Keratinocyte (primary cell): ENCODE results near the gene GNAS-AS1. TPM values are rescaled to one million over a fixed set of nuclear protein-coding genes. Genes with fewer than 3 reads are reported as not detected.

Experiments
- DNase-seq: peaks from one replicate; pipeline ENCODE4 v3.0.0-alpha.2; 2011; ENCODE audit warnings: low read depth, missing footprints, low spot score
- FAIRE-seq: peaks from 2 replicates; lab custom pipeline; 2011; peaks lifted over from hg19 to GRCh38; lab: Jason Lieb, UNC
- H2AFZ ChIP-seq: 2 replicates; pipeline ENCODE4 v1.6.0; 2012; ENCODE audit warnings: low read length, control low read depth, inconsistent platforms; ENCODE audit not compliant: control insufficient read depth
- H3K27ac ChIP-seq: 2 replicates; pipeline ENCODE4 v1.5.1; 2011; ENCODE audit warnings: low read length; ENCODE audit not compliant: control insufficient read depth, insufficient read depth
- H3K27me3 ChIP-seq: 3 replicates; pipeline ENCODE4 v1.6.0; 2011; ENCODE audit warnings: low read length; ENCODE audit not compliant: control insufficient read depth, insufficient read depth; ENCODE audit errors: extremely low read depth
- H3K36me3 ChIP-seq, 2 experiments: 2 replicates in 1 of 2; 3 replicates in 1 of 2; pipeline ENCODE4 v1.5.1; 2011; ENCODE audit warnings: low read length in 2 of 2, mild to moderate bottlenecking in 1 of 2; ENCODE audit not compliant: control insufficient read depth in 2 of 2, insufficient read depth in 2 of 2; ENCODE audit errors: extremely low read depth in 1 of 2
- H3K4me1 ChIP-seq: 3 replicates; pipeline ENCODE4 v1.5.1; 2011; ENCODE audit warnings: low read length; ENCODE audit not compliant: control insufficient read depth, insufficient read depth; ENCODE audit errors: extremely low read depth
- H3K4me2 ChIP-seq: 3 replicates; pipeline ENCODE4 v1.6.0; 2011; ENCODE audit warnings: low read depth, low read length; ENCODE audit not compliant: control insufficient read depth, insufficient read depth; ENCODE audit errors: extremely low read depth
- H3K4me3 ChIP-seq, 3 experiments: fragments of 200-600 bp in 1 of 3; sonication (generic) in 1 of 3; 2 replicates in 2 of 3; 3 replicates in 1 of 3; pipeline ENCODE4 v1.5.1; 2011 to 2016; ENCODE audit warnings: low read length in 3 of 3, mild to moderate bottlenecking in 3 of 3, control low read depth in 2 of 3, inconsistent platforms in 1 of 3, low read depth in 1 of 3, mixed read lengths in 1 of 3, mixed run types in 1 of 3, moderate library complexity in 1 of 3; ENCODE audit not compliant: control insufficient read depth in 2 of 3, insufficient read depth in 2 of 3; ENCODE audit errors: extremely low read depth in 1 of 3
- H3K79me2 ChIP-seq: 2 replicates; pipeline ENCODE4 v1.6.0; 2012; ENCODE audit warnings: low read length; ENCODE audit not compliant: control insufficient read depth, insufficient read depth
- H3K9ac ChIP-seq: 3 replicates; pipeline ENCODE4 v1.6.0; 2011; ENCODE audit warnings: low read length; ENCODE audit not compliant: control insufficient read depth, insufficient read depth; ENCODE audit errors: extremely low read depth
- H3K9me1 ChIP-seq: 3 replicates; pipeline ENCODE4 v1.6.0; 2011; ENCODE audit warnings: low read length; ENCODE audit not compliant: control insufficient read depth, insufficient read depth; ENCODE audit errors: extremely low read depth
- H3K9me3 ChIP-seq: 2 replicates; pipeline ENCODE4 v1.5.1; 2012; ENCODE audit warnings: low read depth, low read length; ENCODE audit not compliant: control insufficient read depth
- H4K20me1 ChIP-seq: 3 replicates; pipeline ENCODE4 v1.6.0; 2011; ENCODE audit warnings: low read length; ENCODE audit not compliant: control insufficient read depth, insufficient read depth; ENCODE audit errors: extremely low read depth
- EZH2 ChIP-seq: IDR thresholded peaks from one replicate; pipeline ENCODE4 v1.6.1; 2012; ENCODE audit warnings: inconsistent platforms, mild to moderate bottlenecking, low read length, moderate library complexity
- dilution Hi-C: fragments of 300-500 bp; cut with MboI; formaldehyde crosslinking; loops from one replicate; pipeline ENCODE4 v1.7.0; 2020; ENCODE audit warnings: low sequenced_read_pairs; ENCODE audit not compliant: extremely low pct_ligation_motif_present
- polyA plus RNA-seq, 5 experiments: library from polyadenylated mRNA; depleted of rRNA in 3 of 5; stranded (reverse) in 3 of 5; stranded (forward) in 1 of 5; unstranded in 1 of 5; fragments of >200 nt; gene quantifications; 1 replicate in 1 of 5; 2 replicates in 3 of 5; 3 replicates in 1 of 5; pipeline versions ENCODE4 v1.2.1 to v1.2.3, GENCODE V29; 2011 to 2012; ENCODE audit warnings: missing spikeins in 2 of 5, low read depth in 1 of 5, low replicate concordance in 1 of 5
- TF ChIP-seq, protein P1 (sequence below), 3 experiments: IDR thresholded peaks in 1 of 3; conservative IDR thresholded peaks in 1 of 3; optimal IDR thresholded peaks in 1 of 3; 2 replicates in 2 of 3; 3 replicates in 1 of 3; pipeline versions ENCODE3 to v1.5.1; 2011; ENCODE audit warnings: low read length in 3 of 3, mild to moderate bottlenecking in 3 of 3, moderate library complexity in 2 of 3, control low read depth in 1 of 3, inconsistent platforms in 1 of 3; ENCODE audit not compliant: insufficient read depth in 2 of 3; ENCODE audit errors: extremely low read depth in 1 of 3

Gene GNAS-AS1
- polyA plus RNA-seq, 1 donor (not counting 4 experiments of a cell fraction or from before 2014, with no cell fraction given), result 0.31 TPM

DNA sequence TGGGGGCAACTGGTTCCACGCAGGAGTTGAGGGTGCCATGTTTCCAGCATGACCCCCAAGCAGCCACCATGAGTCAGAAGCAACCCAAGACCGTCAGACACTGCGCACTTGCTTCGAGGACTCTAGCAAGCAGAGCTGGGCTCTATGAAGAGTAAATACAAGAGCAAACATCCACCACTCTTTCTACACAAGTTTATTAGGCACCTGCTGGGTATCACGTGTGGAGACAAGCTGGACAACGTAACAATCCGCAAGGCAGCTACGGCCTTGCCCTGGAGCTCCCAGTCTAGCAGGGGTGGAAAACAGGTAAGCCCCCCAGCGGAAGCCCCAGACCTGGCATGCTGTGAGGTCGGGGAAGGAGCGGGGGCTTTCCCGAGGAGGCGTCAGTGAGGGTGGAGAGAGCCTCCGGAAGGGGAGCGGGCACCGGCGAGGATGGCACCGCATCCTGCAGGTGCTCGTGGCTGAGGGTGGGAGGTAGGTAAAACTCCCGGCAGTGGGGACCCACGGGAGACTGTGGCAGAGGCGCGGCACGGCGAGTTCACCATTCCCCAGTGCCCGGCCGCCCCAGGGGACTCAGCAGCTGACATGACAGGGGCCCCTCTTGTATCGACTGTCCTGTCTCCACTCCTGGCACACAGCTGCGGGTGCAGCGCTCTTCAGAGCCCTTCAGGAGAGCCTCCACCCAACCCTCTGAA, 33.6 kb downstream of the GNAS-AS1 start:
- Histone ChIP-seq H2AFZ (no peak overlapping the region), H3K27me3 (peaks cover 25% of the 10 kb centered on the region), H3K36me3 (no peaks in the 10 kb centered on the region), H4K20me1 (no peaks in the 10 kb centered on the region), H3K27ac (no peak overlapping the region), H3K4me2 (no peak overlapping the region), H3K79me2 (no peaks in the 10 kb centered on the region), H3K9me1 (no peaks in the 10 kb centered on the region), H3K9me3 (peaks cover 2% of the 10 kb centered on the region), H3K4me3 (no peak overlapping the region), H3K9ac (no peak overlapping the region), H3K4me1 (peaks cover 10% of the 10 kb centered on the region)
- no peak for DNase-seq
- no peak for TF ChIP-seq EZH2
- TF ChIP-seq, protein P1, sequence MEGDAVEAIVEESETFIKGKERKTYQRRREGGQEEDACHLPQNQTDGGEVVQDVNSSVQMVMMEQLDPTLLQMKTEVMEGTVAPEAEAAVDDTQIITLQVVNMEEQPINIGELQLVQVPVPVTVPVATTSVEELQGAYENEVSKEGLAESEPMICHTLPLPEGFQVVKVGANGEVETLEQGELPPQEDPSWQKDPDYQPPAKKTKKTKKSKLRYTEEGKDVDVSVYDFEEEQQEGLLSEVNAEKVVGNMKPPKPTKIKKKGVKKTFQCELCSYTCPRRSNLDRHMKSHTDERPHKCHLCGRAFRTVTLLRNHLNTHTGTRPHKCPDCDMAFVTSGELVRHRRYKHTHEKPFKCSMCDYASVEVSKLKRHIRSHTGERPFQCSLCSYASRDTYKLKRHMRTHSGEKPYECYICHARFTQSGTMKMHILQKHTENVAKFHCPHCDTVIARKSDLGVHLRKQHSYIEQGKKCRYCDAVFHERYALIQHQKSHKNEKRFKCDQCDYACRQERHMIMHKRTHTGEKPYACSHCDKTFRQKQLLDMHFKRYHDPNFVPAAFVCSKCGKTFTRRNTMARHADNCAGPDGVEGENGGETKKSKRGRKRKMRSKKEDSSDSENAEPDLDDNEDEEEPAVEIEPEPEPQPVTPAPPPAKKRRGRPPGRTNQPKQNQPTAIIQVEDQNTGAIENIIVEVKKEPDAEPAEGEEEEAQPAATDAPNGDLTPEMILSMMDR (optimal IDR thresholded peaks at IDR 0.05 in 1 of 3, IDR thresholded peaks at IDR 0.05 in 1 of 3, conservative IDR thresholded peaks at IDR 0.05 in 1 of 3; ENCODE audit: extremely low read depth in 1 of 3, insufficient read depth in 2 of 3, low read length in 3 of 3), result no peak
- dilution Hi-C loops, result no loop called here
- no peak for FAIRE-seq

DNA sequence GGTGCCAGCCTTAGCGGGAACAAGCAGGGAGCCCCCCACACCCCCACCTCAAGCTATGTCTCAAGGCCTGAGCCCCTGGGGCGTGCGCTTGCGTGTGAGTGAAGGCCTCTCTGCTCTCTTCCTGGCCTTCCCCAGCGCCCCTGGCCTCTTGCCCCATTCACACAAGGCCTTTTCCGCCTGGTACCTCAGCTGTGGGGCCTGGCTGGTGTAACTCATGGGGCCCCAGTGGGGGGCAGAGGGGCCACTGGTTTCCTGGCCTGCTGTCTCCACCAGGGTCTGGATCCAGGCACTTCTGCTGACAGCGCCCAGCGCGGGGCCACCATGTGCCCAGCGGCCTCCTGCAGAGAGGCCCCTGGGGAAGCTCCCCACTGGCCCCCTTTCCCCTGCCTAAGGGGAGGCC, 34.7 kb downstream of the GNAS-AS1 start:
- Histone ChIP-seq H3K4me1 (peaks cover 10% of the 10 kb centered on the region), H3K79me2 (no peaks in the 10 kb centered on the region), H3K36me3 (no peaks in the 10 kb centered on the region), H3K4me3 (no peak overlapping the region), H3K9me1 (no peaks in the 10 kb centered on the region), H3K27me3 (peaks cover 35% of the 10 kb centered on the region), H3K9me3 (peaks cover 2% of the 10 kb centered on the region), H4K20me1 (no peaks in the 10 kb centered on the region), H3K27ac (no peak overlapping the region), H3K9ac (no peak overlapping the region), H3K4me2 (no peak overlapping the region), H2AFZ (no peak overlapping the region)
- no peak for FAIRE-seq
- no peak for TF ChIP-seq EZH2
- TF ChIP-seq, protein P1 (optimal IDR thresholded peaks at IDR 0.05 in 1 of 3, IDR thresholded peaks at IDR 0.05 in 1 of 3, conservative IDR thresholded peaks at IDR 0.05 in 1 of 3; ENCODE audit: extremely low read depth in 1 of 3, insufficient read depth in 2 of 3, low read length in 3 of 3), result no peak
- dilution Hi-C loops, result no loop called here
- DNase-seq, result no peak
